ENCODE measurements around the gene ERGIC1. TPM values are rescaled to one million over a fixed set of nuclear protein-coding genes. Genes with fewer than 3 reads are reported as not detected.

The ERGIC1 gene
- total and polyA plus RNA-seq, 8 donors, result 116 to 229 (median 125) TPM

DNA sequence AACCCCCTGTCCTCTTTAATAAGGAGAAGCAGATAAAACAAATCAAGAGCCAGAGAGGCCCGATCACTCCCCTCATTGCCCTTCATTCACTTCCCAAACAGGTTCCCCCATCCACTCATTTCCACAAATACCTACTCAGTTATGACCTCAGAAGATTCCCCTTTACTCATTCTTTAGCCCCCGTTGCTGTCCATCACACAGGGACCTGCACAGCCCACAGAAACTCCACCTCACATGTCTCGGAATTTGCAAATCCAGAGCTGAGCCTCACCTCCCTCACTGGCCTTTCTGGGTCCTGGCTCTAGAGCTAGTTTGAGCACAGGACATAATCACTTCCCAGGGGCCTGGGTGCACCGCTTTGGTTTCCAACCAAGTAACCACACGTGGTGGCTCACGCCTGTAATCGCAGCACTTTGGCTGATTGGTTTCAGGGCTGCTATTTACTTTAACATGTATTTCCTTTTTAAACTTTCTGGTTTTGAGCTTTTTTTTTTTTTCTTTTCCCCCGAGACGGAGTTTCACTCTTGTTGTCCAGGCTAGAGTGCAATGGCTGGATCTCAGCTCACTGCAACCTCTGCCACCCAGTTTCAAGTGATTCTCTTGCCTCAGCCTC lies 167.3 kb downstream of the ERGIC1 start:
- Histone ChIP-seq H3K4me1 (peaks cover 3 to 40% of the 10 kb centered on the region in 2 donors), H3K27ac (no peak overlapping the region), H3K36me3 (peaks cover 0 to 35% of the 10 kb centered on the region in 2 donors), H3K4me3 (no peak overlapping the region), H3K9me3 (no peaks in the 10 kb centered on the region), H3K27me3 (no peaks in the 10 kb centered on the region)
- intact Hi-C loops (cut with DNase I), result no loop called here
- no peak for TF ChIP-seq CTCF (IDR thresholded peaks at IDR 0.05)
- DNase-seq (no peak), ATAC-seq (no peak)

Other genes with a start within 250 kb of the ERGIC1 start
- gene NEURL1B, start 193.0 kb upstream of the ERGIC1 start, total RNA-seq, result 10 to 100 TPM; 11.8 to 22.0 TPM
- 10 to 100 TPM; 28.1 to 34.1 (median 29.6) TPM for gene NEURL1B, start 193.0 kb upstream of the ERGIC1 start, polyA plus RNA-seq (ENCODE audit: insufficient read length in 6 of 6)
- 100 to 1,000 TPM; 203 to 239 TPM for gene DUSP1, start 63.1 kb upstream of the ERGIC1 start, total RNA-seq
- 100 to 1,000 TPM in 5 of 6 donors, 10 to 100 TPM in 1; 33.0 to 534 (median 245) TPM for gene DUSP1, start 63.1 kb upstream of the ERGIC1 start, polyA plus RNA-seq (ENCODE audit: insufficient read length in 6 of 6)
- gene RPL26L1, start 125.2 kb downstream of the ERGIC1 start, total RNA-seq, result 10 to 100 TPM; 28.3 to 33.7 TPM
- gene RPL26L1, start 125.2 kb downstream of the ERGIC1 start, polyA plus RNA-seq (ENCODE audit: insufficient read length in 6 of 6), result 10 to 100 TPM; 39.6 to 46.4 (median 42.3) TPM
- 100 to 1,000 TPM; 380 to 385 TPM for gene ATP6V0E1, start 149.5 kb downstream of the ERGIC1 start, total RNA-seq
- 100 to 1,000 TPM; 132 to 163 (median 150) TPM for gene ATP6V0E1, start 149.5 kb downstream of the ERGIC1 start, polyA plus RNA-seq (ENCODE audit: insufficient read length in 6 of 6)
- 10 to 100 TPM; 21.9 to 34.4 TPM for gene CREBRF, start 222.1 kb downstream of the ERGIC1 start, total RNA-seq
- gene CREBRF, start 222.1 kb downstream of the ERGIC1 start, polyA plus RNA-seq (ENCODE audit: insufficient read length in 6 of 6), result 10 to 100 TPM; 14.7 to 21.7 (median 18.4) TPM

All from left lung (tissue), 10 donors.